OCI-LY3 (cell line): ENCODE results near the gene AFAP1.

Experiments used
- H2AFZ ChIP-seq: fragments of 200-600, 300-600 bp; shearing (Covaris generic); 2 replicates; pipeline ENCODE4 v1.6.0; 2014; ENCODE audit warnings: antibody characterized with exemption, low read depth, low read length
- H3K27ac ChIP-seq: fragments of 200-600, 300-600 bp; sonication (generic); 2 replicates; pipeline ENCODE4 v1.5.1; 2014; ENCODE audit warnings: mild to moderate bottlenecking, low read length, moderate library complexity, mixed read lengths
- H3K27me3 ChIP-seq: fragments of 200-600, 300-600 bp; sonication (generic); 2 replicates; pipeline ENCODE4 v1.6.1; 2014; ENCODE audit warnings: low read depth, low read length, mixed read lengths
- H3K36me3 ChIP-seq: fragments of 200-600, 300-600 bp; sonication (generic); replicated peaks from 2 replicates; pipeline ENCODE3; 2014; ENCODE audit warnings: low read depth, low read length, mixed read lengths
- H3K4me1 ChIP-seq: fragments of 300-600, 200-600 bp; sonication (generic); 2 replicates; pipeline ENCODE4 v1.6.1; 2014; ENCODE audit warnings: low read length, mixed read lengths
- H3K4me2 ChIP-seq: fragments of 200-600, 300-600 bp; sonication (generic); 2 replicates; pipeline ENCODE4 v1.6.1; 2014; ENCODE audit warnings: low read length, mixed read lengths
- H3K4me3 ChIP-seq: fragments of 300-600, 200-600 bp; sonication (generic); 2 replicates; pipeline ENCODE4 v1.5.1; 2014; ENCODE audit warnings: antibody characterized with exemption, mild to moderate bottlenecking, low read length, moderate library complexity
- H3K79me2 ChIP-seq: fragments of 300-600, 200-600 bp; shearing (Covaris generic); 2 replicates; pipeline ENCODE4 v1.6.1; 2014; ENCODE audit warnings: mild to moderate bottlenecking, low read length, mixed read lengths
- H3K9ac ChIP-seq: fragments of 300-600, 200-600 bp; shearing (Covaris generic); 2 replicates; pipeline ENCODE4 v1.6.0; 2014; ENCODE audit warnings: mild to moderate bottlenecking, low read length, moderate library complexity
- H3K9me3 ChIP-seq: fragments of 200-600, 300-600 bp; shearing (Covaris generic); 2 replicates; pipeline ENCODE4 v1.6.1; 2014; ENCODE audit warnings: low read length, mixed read lengths; ENCODE audit not compliant: insufficient read depth
- H4K20me1 ChIP-seq: fragments of 200-600, 300-600 bp; sonication (generic); 2 replicates; pipeline ENCODE4 v1.6.1; 2016; ENCODE audit warnings: low read length, mixed read lengths; ENCODE audit not compliant: insufficient read depth
- CTCF ChIP-seq: fragments of 200-600, 300-600 bp; sonication (generic); IDR thresholded peaks from 2 replicates; pipeline ENCODE4 v1.5.1; 2014; ENCODE audit warnings: antibody characterized with exemption, low read length, low read depth
- EZH2phosphoT487 ChIP-seq: fragments of 200-600 bp; shearing (Covaris generic); IDR thresholded peaks from 2 replicates; pipeline ENCODE4 v1.6.1; 2018; ENCODE audit warnings: antibody characterized with exemption, mixed run types, low read depth

Gene AFAP1

DNA sequence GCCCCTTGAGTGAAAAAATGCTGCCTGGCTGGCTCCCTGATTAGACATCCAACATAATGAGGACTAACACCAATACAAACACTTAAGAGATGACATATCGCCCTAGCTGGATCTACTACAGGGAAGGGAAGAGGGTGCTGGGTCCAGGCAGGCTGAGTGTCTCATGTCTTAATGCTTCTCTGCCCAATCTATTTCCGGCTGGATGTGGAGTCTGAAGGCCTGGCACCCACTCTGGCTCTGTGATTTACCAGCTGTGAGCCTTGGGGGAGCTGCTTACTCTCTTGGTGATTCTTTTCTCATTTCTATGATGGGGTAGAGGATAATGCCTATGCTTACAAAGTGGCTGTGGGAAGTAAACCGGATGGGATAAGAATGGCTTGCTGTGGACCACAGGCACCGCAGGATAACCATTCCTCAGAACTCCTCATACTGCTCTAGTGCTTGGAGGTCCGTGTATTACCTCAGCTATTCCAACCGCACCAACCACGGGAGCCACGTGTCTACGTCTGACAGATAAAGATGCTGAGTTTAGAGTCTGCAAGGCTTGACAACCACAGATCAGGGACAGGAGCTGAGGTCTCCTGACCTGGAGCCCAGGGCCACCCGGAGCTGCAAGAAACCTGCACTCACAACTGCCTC lies 161.7 kb downstream of the AFAP1 start:
- Histone ChIP-seq H4K20me1 (no peaks in the 10 kb centered on the region), H2AFZ (no peak overlapping the region), H3K36me3 (no peaks in the 10 kb centered on the region), H3K9me3 (no peaks in the 10 kb centered on the region), H3K9ac (no peak overlapping the region), H3K4me1 (no peaks in the 10 kb centered on the region), H3K4me3 (no peak overlapping the region), H3K27ac (no peak overlapping the region), H3K79me2 (no peaks in the 10 kb centered on the region), H3K4me2 (no peak overlapping the region), H3K27me3 (0 out of 2 replicates have a peak, but pooled peaks cover 7% of the 10 kb centered on the region)
- TF ChIP-seq EZH2phosphoT487 (no peak), CTCF (no peak)

GRCh38 chr4:7777017-7777710 lies 162.5 kb downstream of the AFAP1 start:
- TF ChIP-seq CTCF (no peak), EZH2phosphoT487 (no peak)

DNA sequence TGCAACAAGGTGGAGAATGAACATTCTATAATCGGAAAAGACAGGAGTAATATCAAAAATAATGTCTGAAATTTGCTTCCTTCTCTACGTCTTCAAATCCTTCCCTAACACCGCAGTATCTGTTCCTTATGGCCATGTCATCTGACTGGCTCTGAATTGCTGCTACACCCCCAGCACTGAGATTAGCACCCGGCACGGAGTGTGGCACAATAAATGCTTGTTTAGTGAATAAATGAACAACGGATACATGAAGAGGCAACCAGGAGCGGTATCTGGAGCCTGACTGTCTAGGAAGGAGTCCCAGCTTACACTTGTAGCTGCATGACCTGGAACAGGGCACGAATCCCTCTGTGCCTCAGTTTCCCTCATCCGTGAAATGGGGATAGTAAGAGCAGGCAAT lies 164.3 kb downstream of the AFAP1 start:
- H3K4me1 ChIP-seq = peaks cover 10% of the 10 kb centered on the region
- H3K27ac ChIP-seq = no peak overlapping the region
- no peak overlapping the region for H3K4me2 ChIP-seq
- H3K4me3 ChIP-seq = no peak overlapping the region
- peaks cover 16% of the 10 kb centered on the region; the same call in 1 of the 2 replicates for H3K27me3 ChIP-seq
- no peak for TF ChIP-seq CTCF
- TF ChIP-seq EZH2phosphoT487 = no peak
- no peaks in the 10 kb centered on the region for H4K20me1 ChIP-seq
- H3K9ac ChIP-seq = no peak overlapping the region
- H3K9me3 ChIP-seq = no peaks in the 10 kb centered on the region
- H2AFZ ChIP-seq = no peak overlapping the region
- H3K79me2 ChIP-seq = no peaks in the 10 kb centered on the region
- no peaks in the 10 kb centered on the region for H3K36me3 ChIP-seq

More at GRCh38 chr4:7777017-7777710, 162.5 kb downstream of the AFAP1 start:
- H4K20me1 ChIP-seq = no peaks in the 10 kb centered on the region
- H2AFZ ChIP-seq = no peak overlapping the region
- H3K9ac ChIP-seq = no peak overlapping the region
- 0 out of 2 replicates have a peak, but pooled peaks cover 7% of the 10 kb centered on the region for H3K27me3 ChIP-seq
- H3K4me2 ChIP-seq = no peak overlapping the region
- peaks cover 2% of the 10 kb centered on the region; the same call in 1 of the 2 replicates for H3K4me1 ChIP-seq
- no peaks in the 10 kb centered on the region for H3K9me3 ChIP-seq
- no peaks in the 10 kb centered on the region for H3K79me2 ChIP-seq
- H3K27ac ChIP-seq = no peak overlapping the region
- H3K36me3 ChIP-seq = no peaks in the 10 kb centered on the region
- H3K4me3 ChIP-seq = no peak overlapping the region

GRCh38 chr4:7774301-7775294 lies 165.1 kb downstream of the AFAP1 start:
- peaks cover 10% of the 10 kb centered on the region for H3K4me1 ChIP-seq
- peaks cover 16% of the 10 kb centered on the region; the same call in 1 of the 2 replicates for H3K27me3 ChIP-seq
- H3K9me3 ChIP-seq = no peaks in the 10 kb centered on the region
- H3K36me3 ChIP-seq = no peaks in the 10 kb centered on the region
- no peak for TF ChIP-seq CTCF
- no peak for TF ChIP-seq EZH2phosphoT487
- H4K20me1 ChIP-seq = no peaks in the 10 kb centered on the region
- H3K4me3 ChIP-seq = no peak overlapping the region
- H3K4me2 ChIP-seq = no peak overlapping the region
- H3K9ac ChIP-seq = no peak overlapping the region
- H3K79me2 ChIP-seq = no peaks in the 10 kb centered on the region
- no peak overlapping the region for H3K27ac ChIP-seq
- H2AFZ ChIP-seq = no peak overlapping the region
